Upper lobe of left lung (tissue), 6 donors: ENCODE measurements around the gene KASH5. TPM values are rescaled to one million over a fixed set of nuclear protein-coding genes. Genes with fewer than 3 reads are reported as not detected.
A peak's percentile ranks its signal among the peaks of the same experiment; 100 is the strongest.

Source experiments
- ATAC-seq, 2 donors: fragments of 200-7000 bp; cut with Tn5 transposase; one replicate each; pipeline ENCODE4 v1.9.1; 2022; ENCODE audit warnings: mild to moderate bottlenecking in 2 of 2, moderate library complexity in 2 of 2; ENCODE audit not compliant: low FRiP score in 2 of 2
- DNase-seq, 2 donors: peaks; one replicate each; pipeline ENCODE4 v3.0.0-alpha.2; 2019 to 2020
- H3K27ac ChIP-seq, 4 donors: fragments of 200-600 bp; sonication (generic); one replicate each; pipeline ENCODE4 v1.5.1; 2016 to 2019
- H3K27me3 ChIP-seq, 4 donors: fragments of 200-600 bp; sonication (generic); one replicate each; pipeline ENCODE4 v1.5.1; 2017 to 2019
- H3K36me3 ChIP-seq, 4 donors: fragments of 200-600 bp; sonication (generic); one replicate each; pipeline ENCODE4 v1.5.1; 2016 to 2019
- H3K4me1 ChIP-seq, 4 donors: fragments of 200-600 bp; sonication (generic); one replicate each; pipeline ENCODE4 v1.5.1; 2018 to 2019
- H3K4me3 ChIP-seq, 4 donors: fragments of 200-600 bp; sonication (generic); one replicate each; pipeline ENCODE4 v1.5.1; 2017 to 2019; ENCODE audit warnings: mild to moderate bottlenecking in 2 of 4, moderate library complexity in 1 of 4
- H3K9me3 ChIP-seq, 4 donors: fragments of 200-600 bp; sonication (generic); one replicate each; pipeline ENCODE4 v1.5.1; 2018 to 2019
- CTCF ChIP-seq, 6 experiments: fragments of 450-650 bp in 4 of 6; fragments of 200-600 bp in 2 of 6; sonication (generic) in 2 of 6; IDR thresholded peaks; one replicate each; pipeline ENCODE4 v1.5.1; 2016 to 2019; ENCODE audit warnings: antibody characterized with exemption in 6 of 6
- EP300 ChIP-seq, 4 donors: sonication (generic); formaldehyde crosslinking; IDR thresholded peaks; one replicate each; pipeline ENCODE4 v1.5.1; 2017; ENCODE audit warnings: antibody characterized with exemption in 4 of 4, control low read depth in 2 of 4
- POLR2A ChIP-seq, 4 donors: fragments of 450-650 bp; IDR thresholded peaks; one replicate each; pipeline ENCODE4 v1.5.1; 2016 to 2017; ENCODE audit warnings: antibody characterized with exemption in 4 of 4, mild to moderate bottlenecking in 2 of 4
- POLR2AphosphoS5 ChIP-seq, 2 donors: sonication (generic); formaldehyde crosslinking; IDR thresholded peaks; one replicate each; pipeline ENCODE4 v1.5.1; 2017; ENCODE audit warnings: antibody characterized with exemption in 2 of 2
- WGBS, 2 donors: methylation state at CpG; one replicate each; pipeline ENCODE4 v1.1.5; 2017 to 2018; 5-methylcytosine and 5-hydroxymethylcytosine counted together
- total RNA-seq, 6 donors: library from RNA; depleted of rRNA in 4 of 6; stranded (reverse); fragments of >200 nt in 4 of 6; gene quantifications; one replicate each; pipeline versions ENCODE4 v1.1.0 to v1.2.1, GENCODE V29; 2016 to 2021
- donor health status: DM: no; HTN: no; CAD: no; lungs with moderate emphysema.
- donor health status: DM: no; HTN: yes; CAD: no; lungs with severe emphysema.

The KASH5 gene
- total RNA-seq, 6 donors from 2014 or later = 0.61 to 6.9 (median 1.6) TPM; not detected in 2

- TF ChIP-seq POLR2AphosphoS5 (IDR thresholded peaks at IDR 0.05) (peak in 1 of 2 donors; percentile 60), POLR2A (IDR thresholded peaks at IDR 0.05) (no peak)
- peak; percentile 43 to 47 for ATAC-seq
- H3K27me3 ChIP-seq = no peaks in the 10 kb centered on the region
- peak overlapping the region in 3 of 4 donors; percentile 42 to 57 (median 54) for H3K4me3 ChIP-seq
- peaks cover 29 to 42% (median 37%) of the 10 kb centered on the region in 4 donors for H3K4me1 ChIP-seq
- DNase-seq = peak; percentile 76 to 94
- H3K9me3 ChIP-seq = no peaks in the 10 kb centered on the region
- H3K27ac ChIP-seq = peak overlapping the region; percentile 85 to 91 (median 88)
- peaks cover 0 to 50% (median 44%) of the 10 kb centered on the region in 4 donors for H3K36me3 ChIP-seq
- 22 to 24% methylated on average over 36 of the region's 36 CpGs for WGBS, 2 donors
Observed at GRCh38 chr19:49340069-49340864, 47.8 kb upstream of the KASH5 start.

GRCh38 chr19:49340865-49341718, 47.0 kb upstream of the KASH5 start:
- H3K9me3 ChIP-seq = no peaks in the 10 kb centered on the region
- peak overlapping the region; percentile 57 to 91 (median 86) for H3K27ac ChIP-seq
- peaks cover 0 to 58% (median 46%) of the 10 kb centered on the region in 4 donors for H3K36me3 ChIP-seq
- TF ChIP-seq POLR2A (IDR thresholded peaks at IDR 0.05) = no peak
- no peak for TF ChIP-seq EP300 (IDR thresholded peaks at IDR 0.05)
- WGBS, 2 donors = 83 to 89% methylated on average over 6 to 11 of the region's 11 CpGs
- H3K4me3 ChIP-seq = peak overlapping the region in 1 of 4 donors; percentile 54
- DNase-seq (no peak), ATAC-seq (no peak)
- H3K4me1 ChIP-seq = peaks cover 29 to 40% (median 37%) of the 10 kb centered on the region in 4 donors
- H3K27me3 ChIP-seq = no peaks in the 10 kb centered on the region

DNA sequence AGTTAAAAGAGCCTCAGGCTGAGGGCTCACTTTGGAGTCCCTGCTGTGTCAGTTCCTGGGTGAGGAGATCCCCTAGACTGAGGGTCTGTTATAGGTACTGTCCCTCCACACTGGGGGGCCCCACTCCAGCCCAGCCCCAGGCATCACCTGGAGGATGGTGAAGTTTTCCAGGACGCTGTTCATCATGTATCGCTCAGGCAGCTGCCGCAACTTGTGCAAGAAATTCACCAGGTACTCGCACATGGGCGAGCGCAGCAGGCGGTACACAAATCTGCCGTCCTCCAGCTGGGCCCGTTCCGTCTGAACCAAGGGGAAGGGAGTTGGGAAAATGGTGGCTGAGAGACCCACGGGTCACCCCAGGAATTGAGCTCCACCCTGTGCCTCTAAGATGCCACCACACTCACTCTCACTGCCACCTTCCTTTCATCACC, 45.7 kb upstream of the KASH5 start:
- DNase-seq = no peak
- H3K36me3 ChIP-seq = peaks cover 3 to 70% (median 57%) of the 10 kb centered on the region in 4 donors
- H3K27me3 ChIP-seq = no peaks in the 10 kb centered on the region

DNA sequence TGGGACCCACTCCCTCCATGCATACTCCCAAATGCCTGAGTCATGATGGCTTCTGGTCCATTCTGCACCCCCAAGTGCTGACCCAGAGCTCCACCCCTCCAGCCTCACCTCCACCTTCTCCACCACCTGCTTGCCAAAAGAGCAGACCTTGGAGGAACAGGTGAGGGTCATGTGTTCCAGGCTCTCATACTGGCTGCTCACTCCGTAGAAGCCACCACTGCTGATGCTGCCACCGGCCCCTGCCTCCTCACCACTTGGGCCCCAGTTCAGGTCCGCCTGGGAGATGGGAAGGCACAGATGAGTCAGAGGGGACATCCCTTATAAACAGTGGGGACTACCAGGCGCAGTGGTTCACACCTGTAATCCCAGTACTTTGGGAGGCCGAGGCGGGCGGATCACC, 44.9 kb upstream of the KASH5 start:
- ATAC-seq = no peak
- no peak for TF ChIP-seq CTCF (IDR thresholded peaks at IDR 0.05)
- TF ChIP-seq POLR2A (IDR thresholded peaks at IDR 0.05) = no peak
- TF ChIP-seq POLR2AphosphoS5 (IDR thresholded peaks at IDR 0.05) = no peak
- TF ChIP-seq EP300 (IDR thresholded peaks at IDR 0.05) = no peak

More for the DNA sequence above, 45.7 kb upstream of the KASH5 start:
- Histone ChIP-seq H3K4me3 (no peak overlapping the region), H3K27ac (no peak overlapping the region), H3K9me3 (no peaks in the 10 kb centered on the region), H3K4me1 (peaks cover 29 to 39% (median 30%) of the 10 kb centered on the region in 4 donors)
- ATAC-seq = no peak
- WGBS, 2 donors = 90 to 94% methylated on average over 8 to 11 of the region's 11 CpGs
- TF ChIP-seq CTCF (IDR thresholded peaks at IDR 0.05) = no peak
- TF ChIP-seq EP300 (IDR thresholded peaks at IDR 0.05) = no peak
- no peak for TF ChIP-seq POLR2A (IDR thresholded peaks at IDR 0.05)
- no peak for TF ChIP-seq POLR2AphosphoS5 (IDR thresholded peaks at IDR 0.05)

DNA sequence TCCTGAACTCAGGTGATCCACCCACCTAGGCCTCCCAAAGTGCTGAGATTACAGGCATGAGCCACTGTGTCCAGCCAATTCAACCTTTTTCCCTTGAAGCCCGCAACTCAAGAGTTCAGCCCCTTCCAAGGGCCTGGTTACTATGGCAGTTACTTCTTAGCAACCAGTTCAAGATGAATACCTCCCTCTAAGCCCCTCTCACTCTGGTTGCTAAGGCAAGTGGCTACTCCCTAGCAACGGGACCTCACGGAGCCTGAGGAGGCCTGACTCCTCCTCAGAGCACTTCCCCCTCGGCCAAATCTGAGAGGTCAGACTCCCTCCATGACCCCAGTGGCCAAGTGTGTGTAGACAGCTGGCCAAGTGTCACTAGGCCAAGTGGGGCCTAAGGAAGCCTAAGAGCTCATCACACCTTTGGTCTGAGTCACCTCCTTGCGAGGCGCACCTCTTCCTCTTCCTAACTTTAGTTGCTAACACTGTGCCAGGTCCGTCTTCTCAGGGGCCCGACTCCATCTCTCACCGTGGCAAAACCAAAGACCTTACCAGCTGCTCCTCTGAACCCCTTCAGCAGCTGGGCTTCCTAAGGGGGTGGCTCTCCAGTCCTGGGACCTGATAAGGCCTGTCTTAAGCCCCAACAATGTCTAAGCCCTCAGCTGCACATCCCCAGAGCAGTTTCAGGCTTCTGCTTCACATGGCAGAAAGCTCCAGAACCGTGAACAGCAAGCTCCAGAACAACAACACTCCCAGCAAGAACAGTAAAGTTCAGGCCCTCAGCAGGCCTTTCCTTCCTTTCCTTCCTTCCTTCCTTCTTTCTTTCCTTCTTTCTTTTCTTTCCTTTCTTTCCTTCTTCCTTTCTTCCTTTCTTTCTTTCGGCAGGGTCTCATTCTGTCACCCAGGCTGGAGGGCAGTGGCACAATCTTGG, 43.3 kb upstream of the KASH5 start:
- H3K9me3 ChIP-seq = no peaks in the 10 kb centered on the region
- H3K27ac ChIP-seq = no peak overlapping the region
- 79 to 88% methylated on average over 9 to 11 of the region's 11 CpGs for WGBS, 2 donors
- DNase-seq (no peak), ATAC-seq (no peak)
- peaks cover 3 to 90% (median 71%) of the 10 kb centered on the region in 4 donors for H3K36me3 ChIP-seq
- TF ChIP-seq POLR2A (IDR thresholded peaks at IDR 0.05) = no peak
- no peak for TF ChIP-seq CTCF (IDR thresholded peaks at IDR 0.05)
- TF ChIP-seq EP300 (IDR thresholded peaks at IDR 0.05) = no peak
- no peak for TF ChIP-seq POLR2AphosphoS5 (IDR thresholded peaks at IDR 0.05)
- H3K4me3 ChIP-seq = no peak overlapping the region
- no peaks in the 10 kb centered on the region for H3K27me3 ChIP-seq
- H3K4me1 ChIP-seq = peaks cover 12 to 20% (median 15%) of the 10 kb centered on the region in 4 donors

More for the DNA sequence above, 44.9 kb upstream of the KASH5 start:
- no peak overlapping the region for H3K27ac ChIP-seq
- no peaks in the 10 kb centered on the region for H3K9me3 ChIP-seq
- peaks cover 27 to 36% (median 30%) of the 10 kb centered on the region in 4 donors for H3K4me1 ChIP-seq
- DNase-seq = no peak
- WGBS, 2 donors = 91 to 98% methylated on average over 7 of the region's 7 CpGs
- peaks cover 3 to 73% (median 62%) of the 10 kb centered on the region in 4 donors for H3K36me3 ChIP-seq
- no peaks in the 10 kb centered on the region for H3K27me3 ChIP-seq
- H3K4me3 ChIP-seq = no peak overlapping the region
